OCI-LY1 (cell line): Measurements from ENCODE around the gene CAMTA1.

Experiments
- H2AFZ ChIP-seq: fragments of 200-600 bp; sonication (generic), shearing (Covaris generic); 2 replicates; pipeline ENCODE4 v1.6.0; 2014; ENCODE audit warnings: antibody characterized with exemption, mild to moderate bottlenecking, low read length
- H3F3A ChIP-seq: fragments of 200-600 bp; sonication (generic), shearing (Covaris generic); 2 replicates; pipeline ENCODE4 v1.6.0; 2014; ENCODE audit warnings: mild to moderate bottlenecking, antibody characterized with exemption, low read length, moderate library complexity; ENCODE audit not compliant: insufficient read depth
- H3K27ac ChIP-seq: fragments of 200-600 bp; sonication (generic); 2 replicates; pipeline ENCODE4 v1.5.1; 2014; ENCODE audit warnings: low read length, mixed run types, mild to moderate bottlenecking, low read depth; ENCODE audit not compliant: poor library complexity, severe bottlenecking
- H3K27me3 ChIP-seq: fragments of 200-600 bp; sonication (generic); 2 replicates; pipeline ENCODE4 v1.6.0; 2014; ENCODE audit warnings: antibody characterized with exemption, mild to moderate bottlenecking, low read length, moderate library complexity; ENCODE audit not compliant: insufficient read depth
- H3K36me3 ChIP-seq: fragments of 200-600 bp; sonication (generic); 2 replicates; pipeline ENCODE4 v1.6.1; 2014; ENCODE audit warnings: mild to moderate bottlenecking, antibody characterized with exemption, low read length, moderate library complexity, mixed read lengths; ENCODE audit not compliant: insufficient read depth
- H3K4me1 ChIP-seq: fragments of 200-600 bp; sonication (generic); 2 replicates; pipeline ENCODE4 v1.5.1; 2014; ENCODE audit warnings: mild to moderate bottlenecking, low read length, moderate library complexity; ENCODE audit not compliant: insufficient read depth, severe bottlenecking
- H3K4me2 ChIP-seq: fragments of 200-600 bp; sonication (generic), shearing (Covaris generic); 2 replicates; pipeline ENCODE4 v1.6.1; 2014; ENCODE audit warnings: low read length
- H3K4me3 ChIP-seq: fragments of 200-600 bp; sonication (generic); 2 replicates; pipeline ENCODE4 v1.5.1; 2014; ENCODE audit warnings: low read length, low read depth, mild to moderate bottlenecking, mixed read lengths; ENCODE audit not compliant: poor library complexity, severe bottlenecking
- H3K79me2 ChIP-seq: fragments of 200-600 bp; shearing (Covaris generic); 2 replicates; pipeline ENCODE4 v1.6.1; 2016; ENCODE audit warnings: mixed run types, low read length, mixed read lengths; ENCODE audit not compliant: insufficient read depth
- H3K9ac ChIP-seq: fragments of 200-600 bp; sonication (generic), shearing (Covaris generic); 2 replicates; pipeline ENCODE4 v1.6.1; 2014; ENCODE audit warnings: mild to moderate bottlenecking, low read length, mixed read lengths
- H3K9me2 ChIP-seq: fragments of 200-600 bp; sonication (generic), shearing (Covaris generic); 2 replicates; pipeline ENCODE4 v1.6.1; 2014; ENCODE audit warnings: low read depth, mild to moderate bottlenecking, low read length, mixed read lengths
- H3K9me3 ChIP-seq: fragments of 200-600 bp; shearing (Covaris generic); 2 replicates; pipeline ENCODE4 v1.6.1; 2014; ENCODE audit warnings: low read length, mixed read lengths
- H4K20me1 ChIP-seq: fragments of 200-600 bp; sonication (generic), shearing (Covaris generic); 2 replicates; pipeline ENCODE4 v1.6.0; 2016; ENCODE audit warnings: mild to moderate bottlenecking, low read length; ENCODE audit not compliant: insufficient read depth
- CTCF ChIP-seq: fragments of 200-600 bp; sonication (generic), shearing (Covaris generic); IDR thresholded peaks from 2 replicates; pipeline ENCODE4 v1.5.1; 2017; ENCODE audit warnings: mild to moderate bottlenecking, antibody characterized with exemption, low read length, moderate library complexity, mixed read lengths
- EZH2 ChIP-seq: fragments of 200-600 bp; sonication (generic), shearing (Covaris generic); IDR thresholded peaks from 2 replicates; pipeline ENCODE4 v1.8.0; 2017; ENCODE audit warnings: borderline replicate concordance, mixed run types, mild to moderate bottlenecking, antibody characterized with exemption, low read length, moderate library complexity, mixed read lengths

CAMTA1 gene

GRCh38 chr1:7406641-7407543 lies 621.6 kb downstream of the CAMTA1 start:
- peak overlapping the region; percentile 57 for H3K27ac ChIP-seq
- H3K9ac ChIP-seq = no peak overlapping the region
- peak overlapping the region; percentile 23; the same call in 1 of the 2 replicates for H3K4me2 ChIP-seq
- no peak overlapping the region for H2AFZ ChIP-seq
- H3F3A ChIP-seq = no peaks in the 10 kb centered on the region
- peaks cover 24% of the 10 kb centered on the region for H3K4me1 ChIP-seq
- no peaks in the 10 kb centered on the region for H3K9me3 ChIP-seq
- TF ChIP-seq CTCF = no peak
- no peak for TF ChIP-seq EZH2
- no peaks in the 10 kb centered on the region for H3K9me2 ChIP-seq
- H4K20me1 ChIP-seq = no peaks in the 10 kb centered on the region
- H3K4me3 ChIP-seq = peak overlapping the region; percentile 10
- H3K79me2 ChIP-seq = no peaks in the 10 kb centered on the region
- no peaks in the 10 kb centered on the region for H3K36me3 ChIP-seq
- no peaks in the 10 kb centered on the region for H3K27me3 ChIP-seq

GRCh38 chr1:7407544-7407895 lies 622.3 kb downstream of the CAMTA1 start:
- H3K9me2 ChIP-seq = no peaks in the 10 kb centered on the region
- no peak overlapping the region; the same call in 1 of the 2 replicates for H3K9ac ChIP-seq
- H3K36me3 ChIP-seq = no peaks in the 10 kb centered on the region
- H3K79me2 ChIP-seq = no peaks in the 10 kb centered on the region
- TF ChIP-seq EZH2 (no peak), CTCF (no peak)
- peak overlapping the region; percentile 57 for H3K27ac ChIP-seq
- H3K4me2 ChIP-seq = 0 out of 2 replicates have a peak overlapping the region, but pooled peaks have one; percentile 23
- peak overlapping the region; percentile 10 for H3K4me3 ChIP-seq
- no peaks in the 10 kb centered on the region for H3F3A ChIP-seq
- H2AFZ ChIP-seq = no peak overlapping the region
- H3K27me3 ChIP-seq = no peaks in the 10 kb centered on the region
- H3K4me1 ChIP-seq = peaks cover 24% of the 10 kb centered on the region
- no peaks in the 10 kb centered on the region for H3K9me3 ChIP-seq
- no peaks in the 10 kb centered on the region for H4K20me1 ChIP-seq

- Histone ChIP-seq H3K36me3 (no peaks in the 10 kb centered on the region), H3K27me3 (no peaks in the 10 kb centered on the region), H3K79me2 (no peaks in the 10 kb centered on the region), H3K27ac (no peak overlapping the region), H3F3A (no peaks in the 10 kb centered on the region), H3K4me1 (peaks cover 24% of the 10 kb centered on the region), H3K9ac (no peak overlapping the region; the same call in 1 of the 2 replicates), H3K4me2 (no peak overlapping the region), H2AFZ (no peak overlapping the region), H3K4me3 (peak overlapping the region; percentile 10), H4K20me1 (no peaks in the 10 kb centered on the region), H3K9me2 (no peaks in the 10 kb centered on the region), H3K9me3 (no peaks in the 10 kb centered on the region)
- no peak for TF ChIP-seq EZH2
- TF ChIP-seq CTCF = no peak
Measured at GRCh38 chr1:7407980-7408770, 622.9 kb downstream of the CAMTA1 start.
